ENCODE results near the gene XYLB. TPM values are rescaled to one million over a fixed set of nuclear protein-coding genes. Genes with fewer than 3 reads are reported as not detected.

Gene XYLB
- total RNA-seq, 2 donors from 2014 or later = 4.7 to 6.3 TPM

DNA sequence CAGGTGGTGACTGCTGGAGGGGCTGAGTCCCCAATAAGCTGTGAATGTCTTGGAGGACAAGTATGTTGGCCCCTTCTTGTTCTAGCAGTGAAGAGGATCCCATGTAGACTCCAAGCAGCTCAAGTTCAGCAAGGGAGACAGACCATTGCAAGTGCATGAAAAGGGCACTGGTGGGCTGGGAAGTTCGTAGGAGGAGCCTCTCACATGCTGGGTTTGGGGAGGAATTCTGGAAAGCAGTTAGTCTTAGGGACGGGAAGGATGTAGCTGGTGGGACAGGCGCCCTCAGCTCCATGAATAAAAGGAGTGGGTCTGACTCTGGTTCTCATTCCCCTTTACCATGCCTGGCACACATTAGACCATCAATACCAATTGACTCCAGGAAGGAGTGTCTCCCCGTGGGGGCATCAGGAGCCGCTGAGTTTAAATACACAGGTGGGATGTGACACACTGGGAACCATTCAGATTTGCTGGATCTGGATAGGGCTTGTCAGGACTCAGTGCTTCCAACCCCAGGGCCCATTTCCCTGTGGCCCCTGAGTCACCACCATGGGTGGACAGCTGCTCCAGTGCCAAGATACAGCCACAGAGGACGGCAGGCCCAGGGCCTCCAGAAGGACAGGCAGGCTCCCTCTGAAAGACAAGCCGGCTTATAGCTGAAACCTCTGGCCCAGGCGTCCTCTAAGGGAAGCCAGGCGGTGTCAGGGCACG is 552 bp upstream of the XYLB start:
- no peak overlapping the region for H3K9ac ChIP-seq (ENCODE audit: extremely low read depth, low read length, poor library complexity, severe bottlenecking)
- TF ChIP-seq, protein P1, sequence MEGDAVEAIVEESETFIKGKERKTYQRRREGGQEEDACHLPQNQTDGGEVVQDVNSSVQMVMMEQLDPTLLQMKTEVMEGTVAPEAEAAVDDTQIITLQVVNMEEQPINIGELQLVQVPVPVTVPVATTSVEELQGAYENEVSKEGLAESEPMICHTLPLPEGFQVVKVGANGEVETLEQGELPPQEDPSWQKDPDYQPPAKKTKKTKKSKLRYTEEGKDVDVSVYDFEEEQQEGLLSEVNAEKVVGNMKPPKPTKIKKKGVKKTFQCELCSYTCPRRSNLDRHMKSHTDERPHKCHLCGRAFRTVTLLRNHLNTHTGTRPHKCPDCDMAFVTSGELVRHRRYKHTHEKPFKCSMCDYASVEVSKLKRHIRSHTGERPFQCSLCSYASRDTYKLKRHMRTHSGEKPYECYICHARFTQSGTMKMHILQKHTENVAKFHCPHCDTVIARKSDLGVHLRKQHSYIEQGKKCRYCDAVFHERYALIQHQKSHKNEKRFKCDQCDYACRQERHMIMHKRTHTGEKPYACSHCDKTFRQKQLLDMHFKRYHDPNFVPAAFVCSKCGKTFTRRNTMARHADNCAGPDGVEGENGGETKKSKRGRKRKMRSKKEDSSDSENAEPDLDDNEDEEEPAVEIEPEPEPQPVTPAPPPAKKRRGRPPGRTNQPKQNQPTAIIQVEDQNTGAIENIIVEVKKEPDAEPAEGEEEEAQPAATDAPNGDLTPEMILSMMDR (conservative IDR thresholded peaks at IDR 0.05) = no peak
- H3K9me3 ChIP-seq (ENCODE audit: control insufficient read depth, low read length) = peaks cover 17% of the 10 kb centered on the region
- Mint-ChIP-seq H3K36me3 (ENCODE audit: low read depth) (no peaks in the 10 kb centered on the region), H3K4me1 (peaks cover 7% of the 10 kb centered on the region), H3K9me3 (peaks cover 9% of the 10 kb centered on the region), H3K27ac (no peak overlapping the region), H3K4me3 (peak overlapping the region; percentile 56), H3K27me3 (ENCODE audit: insufficient read depth) (peaks cover 23% of the 10 kb centered on the region)
- H3K4me3 ChIP-seq (ENCODE audit: low read length) = peak overlapping the region; percentile 79
- 47 to 100% methylated on average over 2 to 10 of the region's 10 CpGs for WGBS, 2 experiments (ENCODE audit: insufficient coverage in 1 of 2, insufficient read length in 1 of 2)
- H3K27me3 ChIP-seq (ENCODE audit: control insufficient read depth, insufficient read depth, low read length, poor library complexity, severe bottlenecking) = peaks cover 8% of the 10 kb centered on the region
- H3K4me1 ChIP-seq (ENCODE audit: control insufficient read depth, insufficient read depth, low read length) = no peaks in the 10 kb centered on the region
- H3K27ac ChIP-seq (ENCODE audit: low read depth, low read length) = no peak overlapping the region
- no peaks in the 10 kb centered on the region for H3K36me3 ChIP-seq (ENCODE audit: control insufficient read depth, insufficient read depth, low read length)
- DNase-seq = peak; percentile 55

DNA sequence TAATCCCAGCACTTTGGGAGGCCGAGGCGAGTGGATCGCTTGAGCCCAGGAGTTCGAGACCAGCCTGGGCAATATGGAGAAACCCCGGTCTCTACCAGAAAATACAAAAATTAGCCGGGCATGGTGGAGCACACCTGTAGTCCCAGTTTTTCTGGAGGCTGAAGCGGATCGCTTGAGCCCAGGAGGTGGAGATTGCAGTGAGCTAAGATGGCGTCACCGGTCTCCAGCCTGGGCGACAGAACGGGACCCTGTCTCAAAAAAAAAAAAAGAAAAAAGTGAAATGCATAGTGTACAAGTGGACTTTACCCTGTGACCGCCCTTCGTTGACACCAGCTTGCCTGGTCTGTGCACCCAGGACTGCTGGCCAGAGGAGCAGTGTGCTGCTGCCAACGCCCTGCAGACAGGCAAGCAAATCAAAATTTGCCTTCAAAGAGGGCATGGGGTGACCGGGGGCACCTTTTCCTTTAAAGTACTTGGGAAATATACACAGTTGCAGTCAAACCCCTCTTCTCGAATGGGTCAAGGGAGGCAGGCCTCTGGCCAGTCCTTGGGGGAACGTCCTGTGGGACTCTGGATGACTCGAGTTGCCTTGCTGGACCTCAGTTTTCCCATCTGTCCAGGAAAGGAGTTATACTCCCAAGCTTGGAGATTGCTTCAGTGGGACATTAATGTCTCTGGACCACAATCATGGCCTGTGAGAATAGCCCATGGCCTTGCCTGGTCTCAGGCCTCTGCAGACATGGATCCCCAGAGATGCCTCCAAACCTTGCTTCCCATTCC is 1.0 kb downstream of the XYLB start:
- peaks cover 9% of the 10 kb centered on the region for H3K9me3 Mint-ChIP-seq
- TF ChIP-seq, protein P1 (conservative IDR thresholded peaks at IDR 0.05) = no peak
- Histone ChIP-seq H3K9me3 (ENCODE audit: control insufficient read depth, low read length) (peaks cover 25% of the 10 kb centered on the region), H3K27ac (ENCODE audit: low read depth, low read length) (no peak overlapping the region), H3K27me3 (ENCODE audit: control insufficient read depth, insufficient read depth, low read length, poor library complexity, severe bottlenecking) (peaks cover 8% of the 10 kb centered on the region), H3K4me3 (ENCODE audit: low read length) (peak overlapping the region; percentile 79), H3K4me1 (ENCODE audit: control insufficient read depth, insufficient read depth, low read length) (no peaks in the 10 kb centered on the region), H3K36me3 (ENCODE audit: control insufficient read depth, insufficient read depth, low read length) (peaks cover 3% of the 10 kb centered on the region), H3K9ac (ENCODE audit: extremely low read depth, low read length, poor library complexity, severe bottlenecking) (peak overlapping the region; percentile 20)
- no peak overlapping the region for H3K27ac Mint-ChIP-seq
- peaks cover 23% of the 10 kb centered on the region for H3K27me3 Mint-ChIP-seq (ENCODE audit: insufficient read depth)
- peak overlapping the region; percentile 56 for H3K4me3 Mint-ChIP-seq
- H3K36me3 Mint-ChIP-seq (ENCODE audit: low read depth) = peaks cover 8% of the 10 kb centered on the region
- 92% methylated on average over 15 to 19 of the region's 19 CpGs for WGBS, 2 experiments (ENCODE audit: insufficient coverage in 1 of 2, insufficient read length in 1 of 2)
- H3K4me1 Mint-ChIP-seq = peaks cover 7% of the 10 kb centered on the region
- no peak for DNase-seq

DNA sequence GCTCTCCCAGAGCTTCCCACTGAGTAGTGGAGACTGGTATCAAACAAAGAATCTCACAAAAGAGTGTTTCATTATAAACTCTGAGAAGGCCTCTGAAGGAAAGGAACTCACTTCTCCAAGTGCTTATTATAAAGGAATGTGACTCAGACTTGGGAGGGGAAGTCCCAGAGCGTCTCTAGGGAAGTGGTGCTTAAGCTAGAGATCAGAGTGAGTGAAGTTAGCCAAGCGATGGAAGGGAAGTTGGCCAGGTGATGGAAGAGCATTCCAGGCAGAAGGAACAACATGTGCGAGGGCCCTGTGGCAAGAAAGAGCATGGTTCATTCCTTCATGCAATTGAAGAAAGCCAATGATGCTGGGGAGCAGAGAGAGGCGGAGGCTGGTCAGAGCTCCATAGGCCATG is 2.3 kb downstream of the XYLB start:
- H3K27me3 ChIP-seq (ENCODE audit: control insufficient read depth, insufficient read depth, low read length, poor library complexity, severe bottlenecking) = peaks cover 8% of the 10 kb centered on the region
- H3K9ac ChIP-seq (ENCODE audit: extremely low read depth, low read length, poor library complexity, severe bottlenecking) = no peak overlapping the region
- TF ChIP-seq, protein P1 (conservative IDR thresholded peaks at IDR 0.05) = no peak
- H3K4me3 Mint-ChIP-seq = no peak overlapping the region
- no peak overlapping the region for H3K27ac ChIP-seq (ENCODE audit: low read depth, low read length)
- peaks cover 9% of the 10 kb centered on the region for H3K36me3 ChIP-seq (ENCODE audit: control insufficient read depth, insufficient read depth, low read length)
- no peak overlapping the region for H3K4me3 ChIP-seq (ENCODE audit: low read length)
- H3K27me3 Mint-ChIP-seq (ENCODE audit: insufficient read depth) = peaks cover 20% of the 10 kb centered on the region
- peaks cover 15% of the 10 kb centered on the region for H3K36me3 Mint-ChIP-seq (ENCODE audit: low read depth)
- no peak for DNase-seq
- H3K4me1 Mint-ChIP-seq = peaks cover 7% of the 10 kb centered on the region
- H3K9me3 ChIP-seq (ENCODE audit: control insufficient read depth, low read length) = peaks cover 24% of the 10 kb centered on the region
- peaks cover 7% of the 10 kb centered on the region for H3K9me3 Mint-ChIP-seq
- H3K27ac Mint-ChIP-seq = no peak overlapping the region
- 83 to 94% methylated on average over 4 of the region's 4 CpGs for WGBS, 2 experiments (ENCODE audit: insufficient coverage in 1 of 2, insufficient read length in 1 of 2)
- H3K4me1 ChIP-seq (ENCODE audit: control insufficient read depth, insufficient read depth, low read length) = no peaks in the 10 kb centered on the region

All from endodermal cell (in vitro differentiated cells).